ENCODE results near the gene LPCAT4. TPM values are rescaled to one million over a fixed set of nuclear protein-coding genes. Genes with fewer than 3 reads are reported as not detected.
"Not testable (repeated sequence)": the region's sequence is repeated elsewhere in the genome, so short reads cannot be mapped to it uniquely, and the experiment has no call there.

LPCAT4 gene
- total and polyA plus RNA-seq, 9 of the 15 experiments (the other 6 are each of a cell fraction or from before 2014, with no cell fraction given) = 7.3 to 34.3 (median 14.4) TPM

- TF ChIP-seq ZFP91 (CRISPR knock-in tag; IDR thresholded peaks at IDR 0.05) (no peak), ATF1 (CRISPR knock-in tag; IDR thresholded peaks at IDR 0.05) (no peak), ATF1 (tag; IDR thresholded peaks at IDR 0.05) (peak; percentile 67), RUNX1 (IDR thresholded peaks at IDR 0.05; ENCODE audit: low read depth) (peak; percentile 12; the same call in 1 of the 2 replicates), NBN (IDR thresholded peaks at IDR 0.05; ENCODE audit: low read depth) (no peak; the same call in 1 of the 2 replicates), FOXO4 (CRISPR knock-in tag; IDR thresholded peaks at IDR 0.05) (no peak), ETV1 (tag; conservative IDR thresholded peaks at IDR 0.05; ENCODE audit: low read depth) (peak; percentile 51; the same call in 1 of the 2 replicates), ZNF282 (CRISPR knock-in tag; IDR thresholded peaks at IDR 0.05) (no peak), ZBTB33 (CRISPR knock-in tag; IDR thresholded peaks at IDR 0.05) (peak; percentile 75)
Measured at GRCh38 chr15:34367101-34368081, at the start of gene LPCAT4 (continued).

GRCh38 chr15:34409511-34409910, 42.5 kb upstream of the LPCAT4 start:
- H3K79me2 ChIP-seq (ENCODE audit: control insufficient read depth, insufficient read depth, low read length); intact Hi-C loops (cut with micrococcal nuclease); H3K4me1 ChIP-seq (replicated peaks in 1 of 2; ENCODE audit: control insufficient read depth in 2 of 2, insufficient read depth in 2 of 2, low read length in 2 of 2); H3K36me3 ChIP-seq (ENCODE audit: control insufficient read depth, insufficient read depth, low read length); H3K27ac ChIP-seq (ENCODE audit: extremely low read depth, low read depth, low read length); H3K9me3 ChIP-seq (replicated peaks; ENCODE audit: control insufficient read depth, insufficient read depth, low read depth, low read length); H3K9me1 ChIP-seq (ENCODE audit: control insufficient read depth, insufficient read depth, low read length); H3K9ac ChIP-seq (ENCODE audit: insufficient read depth in 1 of 2, low read depth in 2 of 2, low read length in 2 of 2); in situ Hi-C loops (cut with MboI); FAIRE-seq; ATAC-seq; CTCF ChIA-PET (ENCODE audit: low intra/inter-chr PET ratio); DNase-seq (ENCODE audit: extremely low read depth in 1 of 4, low spot score in 3 of 4); H3K4me3 ChIP-seq; POLR2A ChIA-PET; H3K4me2 ChIP-seq (ENCODE audit: insufficient read depth, low read length); H3K27me3 ChIP-seq (ENCODE audit: control insufficient read depth in 2 of 2, insufficient read depth in 2 of 2, low read length in 2 of 2); H4K20me1 ChIP-seq (replicated peaks; ENCODE audit: control insufficient read depth, insufficient read depth, low read length); H2AFZ ChIP-seq (ENCODE audit: low read depth, low read length); BruUV-seq (replicated peaks): not testable (repeated sequence)
- no CpG with 5 or more reads among the region's 19 CpGs for WGBS (ENCODE audit: insufficient coverage, low coverage, missing lambda C conversion rate)

Measured in K562 (cell line).